GM19099 (cell line): ENCODE data around the gene MOCS1.

ENCODE experiments used
- POLR2A ChIP-seq: IDR thresholded peaks from 3 replicates; pipeline ENCODE4 v1.6.1; 2011; ENCODE audit warnings: low read depth; ENCODE audit not compliant: insufficient read length; ENCODE audit errors: extremely low read depth

Gene MOCS1

DNA sequence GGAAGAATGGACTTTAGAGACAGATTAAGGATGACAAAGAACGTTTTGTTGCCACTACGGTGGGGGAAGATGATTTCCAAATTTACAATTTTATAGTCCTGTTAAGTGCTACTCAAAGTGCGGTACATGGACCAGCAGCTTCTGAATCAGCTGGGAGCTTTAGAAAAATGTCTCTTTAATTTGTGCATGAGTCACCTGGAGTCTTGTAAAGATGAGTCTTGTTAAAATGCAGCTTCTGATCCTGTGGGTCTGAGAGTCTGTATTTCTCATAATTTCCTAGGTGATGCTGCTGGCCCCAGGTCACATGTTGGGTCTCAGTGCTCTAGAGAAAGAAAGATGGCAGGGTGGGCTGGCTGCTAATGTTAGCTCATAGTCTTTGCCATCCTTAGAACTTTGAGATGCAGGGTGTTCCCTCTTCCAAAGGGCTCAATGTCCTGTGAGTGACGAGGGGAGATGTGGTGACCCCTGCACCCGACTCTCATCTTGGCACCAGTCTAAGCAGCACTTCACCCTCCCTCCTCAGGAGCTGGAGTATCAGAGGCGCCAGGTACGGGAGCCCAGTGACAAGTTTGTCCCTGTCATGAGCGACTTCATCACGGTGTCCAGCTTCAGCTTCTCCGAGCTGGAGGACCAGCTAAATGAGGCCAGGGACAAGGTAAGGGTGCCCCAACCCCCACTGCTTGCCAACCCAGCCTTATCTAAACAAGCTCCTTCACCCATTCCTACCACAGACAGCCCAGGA is 34.5 kb downstream of the MOCS1 start:
- no peak for TF ChIP-seq POLR2A

DNA sequence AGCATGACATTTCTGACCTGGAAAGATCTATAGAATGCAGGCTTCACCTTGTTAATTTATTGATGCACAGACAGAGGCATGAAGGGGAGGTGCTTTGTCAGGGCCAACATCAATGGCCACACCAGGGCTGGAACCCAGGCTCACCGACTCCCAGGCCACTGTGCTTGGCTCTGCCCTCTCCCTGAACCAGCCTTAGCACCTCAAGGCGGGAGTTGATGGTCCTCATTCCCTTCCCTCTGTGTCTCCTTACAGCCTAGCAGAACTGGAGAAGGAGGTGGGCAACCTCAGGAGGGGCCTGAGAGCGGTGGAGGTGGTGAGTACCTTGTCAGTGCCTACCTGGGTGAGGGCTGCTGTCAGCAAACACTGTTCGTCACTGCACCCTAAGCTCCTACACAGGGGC is 35.6 kb downstream of the MOCS1 start:
- no peak for TF ChIP-seq POLR2A

GRCh38 chr6:39897698-39898097 is 36.6 kb downstream of the MOCS1 start:
- TF ChIP-seq POLR2A, result no peak

GRCh38 chr6:39896701-39897100 is 37.6 kb downstream of the MOCS1 start:
- TF ChIP-seq POLR2A, result no peak

- no peak for TF ChIP-seq POLR2A
These were observed 41.0 kb downstream of the MOCS1 start for GRCh38 chr6:39893286-39893685.

GRCh38 chr6:39892490-39893129 is 41.7 kb downstream of the MOCS1 start:
- no peak for TF ChIP-seq POLR2A

- TF ChIP-seq POLR2A, result no peak
These were observed 42.3 kb downstream of the MOCS1 start for GRCh38 chr6:39891976-39892375.

GRCh38 chr6:39891353-39891752 is 42.9 kb downstream of the MOCS1 start:
- no peak for TF ChIP-seq POLR2A

DNA sequence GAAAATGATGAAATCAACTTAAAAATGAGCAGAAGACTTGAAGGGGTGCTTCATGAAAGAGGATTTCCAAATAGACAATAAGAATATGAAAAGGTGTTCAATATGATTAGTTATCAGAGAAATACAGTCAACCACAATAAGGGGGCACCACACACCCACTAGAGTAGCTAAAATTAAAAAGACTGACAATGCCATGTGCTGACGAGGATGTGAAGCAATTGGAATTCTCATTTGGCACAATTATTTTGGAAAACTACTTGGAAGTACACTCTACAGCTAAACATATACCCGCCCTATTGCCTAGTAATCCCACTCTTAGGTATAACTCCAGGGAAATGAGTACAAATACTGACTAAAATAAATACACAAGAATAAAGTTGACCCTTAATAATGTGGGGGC is 45.0 kb downstream of the MOCS1 start:
- no peak for TF ChIP-seq POLR2A

DNA sequence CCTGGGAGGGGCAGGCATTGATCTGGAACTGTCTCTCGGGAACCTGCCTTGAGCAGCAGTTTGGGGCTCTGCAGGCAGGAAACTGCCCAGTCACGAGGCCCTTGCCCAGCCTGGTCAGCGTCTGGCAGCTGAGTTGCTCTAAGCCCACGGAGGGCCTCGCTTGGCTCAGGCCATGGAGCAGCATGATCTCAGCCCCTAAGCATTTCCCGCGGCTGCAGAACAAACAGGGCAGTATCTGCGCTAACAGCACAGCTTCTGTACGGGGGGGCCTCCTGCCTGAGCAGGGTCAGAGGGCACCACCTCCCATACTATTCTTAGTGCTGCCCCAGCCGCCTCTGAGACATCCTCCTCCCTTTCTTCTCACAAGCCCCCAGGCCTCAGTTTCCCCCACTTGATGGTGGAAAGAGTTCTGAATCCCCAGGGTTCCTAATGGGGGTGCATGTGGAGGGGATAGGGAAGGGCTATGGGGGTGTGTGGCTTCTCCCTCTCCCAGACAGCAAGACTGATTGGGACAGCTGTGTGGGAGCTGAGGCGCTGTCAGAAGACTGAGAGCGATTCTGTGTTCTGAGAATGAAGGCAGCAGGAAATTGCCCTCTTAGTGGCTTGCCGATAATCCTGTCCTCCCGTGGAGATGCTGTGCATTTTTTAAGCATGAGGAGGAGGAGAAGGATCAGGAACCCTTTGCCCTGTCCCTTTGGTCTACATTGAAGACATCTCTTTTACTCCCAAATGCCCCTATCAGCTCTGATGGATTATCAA is 46.4 kb downstream of the MOCS1 start:
- TF ChIP-seq POLR2A, result no peak

GRCh38 chr6:39886871-39887270 is 47.4 kb downstream of the MOCS1 start:
- no peak for TF ChIP-seq POLR2A

DNA sequence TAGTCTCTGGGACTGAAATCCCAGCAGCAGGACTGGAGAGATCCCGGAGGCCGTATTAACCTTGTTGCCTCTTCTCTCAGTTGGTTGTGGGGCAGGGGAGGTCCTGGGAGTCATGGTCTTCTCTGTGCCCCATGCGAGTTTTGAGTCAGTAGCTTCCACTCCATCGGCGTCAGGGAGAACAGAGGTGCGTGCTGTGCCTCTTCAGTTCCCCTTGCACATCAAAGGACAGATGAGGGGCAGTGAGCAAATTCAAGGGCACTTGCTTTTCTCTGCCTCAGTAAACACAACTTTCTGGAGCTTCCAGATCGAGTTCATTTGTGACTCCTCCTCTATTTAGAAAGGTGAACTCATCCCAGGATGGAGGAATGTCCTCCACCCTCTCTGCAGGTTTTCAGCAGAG is 48.6 kb downstream of the MOCS1 start:
- no peak for TF ChIP-seq POLR2A

DNA sequence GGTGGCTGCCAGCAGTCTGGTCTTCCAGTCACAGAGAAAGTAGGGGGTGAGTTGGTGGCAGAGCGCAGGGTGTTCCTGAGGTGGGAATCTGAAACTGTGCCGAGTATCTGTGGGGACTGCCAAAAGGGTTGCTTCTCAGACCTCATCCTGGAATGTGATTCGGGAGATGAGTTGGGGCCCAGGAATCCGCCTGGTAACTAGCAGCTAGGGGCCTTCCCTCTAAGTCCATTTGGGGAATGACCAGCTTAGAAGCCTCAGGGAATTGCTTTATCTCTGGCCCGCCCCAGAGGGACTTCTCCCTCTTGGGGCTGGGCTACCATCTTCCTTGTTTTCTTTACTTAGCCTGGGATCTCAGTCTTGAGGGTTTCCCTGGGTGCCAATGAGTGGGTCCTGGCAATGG is 49.6 kb downstream of the MOCS1 start:
- TF ChIP-seq POLR2A, result no peak

GRCh38 chr6:39882531-39882899 is 51.7 kb downstream of the MOCS1 start:
- TF ChIP-seq POLR2A, result no peak

- no peak for TF ChIP-seq POLR2A
These were observed 52.3 kb downstream of the MOCS1 start for GRCh38 chr6:39881851-39882530.
